H1 (cell line): Measurements from ENCODE around the gene ZDHHC24. TPM values are rescaled to one million over a fixed set of nuclear protein-coding genes. Genes with fewer than 3 reads are reported as not detected.

ENCODE experiments used
- CTCF ChIA-PET: fragments of 300-600 bp; sonication (Branson Sonifier 250); formaldehyde crosslinking; loops from one replicate; lab custom pipeline; 2021; ENCODE audit not compliant: partially characterized antibody; lab: Charles Lee
- POLR2A ChIA-PET: fragments of 300-600 bp; sonication (Branson Sonifier 250); formaldehyde crosslinking; loops from one replicate; lab custom pipeline; 2021; ENCODE audit warnings: inconsistent platforms; ENCODE audit not compliant: partially characterized antibody; lab: Charles Lee
- DNase-seq, 2 experiments: peaks; one replicate each; pipeline versions ENCODE4 v3.0.0 to v3.0.0-alpha.2; 2010 to 2022; ENCODE audit warnings: low spot score in 2 of 2, low read depth in 1 of 2, mixed read lengths in 1 of 2
- FAIRE-seq: peaks from 2 replicates; lab custom pipeline; 2011; peaks lifted over from hg19 to GRCh38; lab: Jason Lieb, UNC
- H2AFZ ChIP-seq: 2 replicates; pipeline ENCODE4 v1.8.1; 2012; ENCODE audit warnings: low read length, inconsistent platforms
- H2AK5ac ChIP-seq: 2 replicates; pipeline ENCODE4 v1.6.1; 2013; ENCODE audit warnings: low read depth, low read length
- H2BK120ac ChIP-seq: replicated peaks from 2 replicates; pipeline ENCODE3; 2013; ENCODE audit warnings: low read depth, low read length, inconsistent platforms
- H2BK12ac ChIP-seq: 2 replicates; pipeline ENCODE4 v1.6.1; 2013; ENCODE audit warnings: low read depth, low read length
- H2BK15ac ChIP-seq: 2 replicates; pipeline ENCODE4 v1.6.1; 2013; ENCODE audit warnings: low read length
- H2BK20ac ChIP-seq: 2 replicates; pipeline ENCODE4 v1.6.1; 2013; ENCODE audit warnings: low read length
- H2BK5ac ChIP-seq: 2 replicates; pipeline ENCODE4 v1.6.1; 2013; ENCODE audit warnings: low read depth, low read length
- H3K14ac ChIP-seq: 2 replicates; pipeline ENCODE4 v1.6.1; 2013; ENCODE audit warnings: inconsistent platforms; ENCODE audit not compliant: insufficient read length
- H3K18ac ChIP-seq: 2 replicates; pipeline ENCODE4 v1.6.1; 2013; ENCODE audit warnings: low read length; ENCODE audit errors: extremely low read depth
- H3K23ac ChIP-seq: 2 replicates; pipeline ENCODE4 v1.6.1; 2013; ENCODE audit warnings: inconsistent platforms; ENCODE audit not compliant: insufficient read length
- H3K23me2 ChIP-seq: 2 replicates; pipeline ENCODE4 v1.6.1; 2013; ENCODE audit warnings: low read depth, low read length
- H3K27ac ChIP-seq: 2 replicates; pipeline ENCODE4 v1.6.1; 2011; ENCODE audit warnings: low read depth, low read length, inconsistent platforms
- H3K27me3 ChIP-seq, 4 experiments: replicated peaks in 1 of 4; 1 replicate in 1 of 4; 2 replicates in 3 of 4; pipeline versions ENCODE4 v1.6.1 to v1.8.1; 2011 to 2013; ENCODE audit warnings: low read length in 3 of 4, mild to moderate bottlenecking in 3 of 4, inconsistent platforms in 2 of 4, mixed read lengths in 2 of 4, moderate library complexity in 1 of 4; ENCODE audit not compliant: control insufficient read depth in 3 of 4, insufficient read depth in 3 of 4; ENCODE audit errors: extremely low read depth in 1 of 4
- H3K36me3 ChIP-seq, 4 experiments: 2 replicates each; pipeline versions ENCODE4 v1.6.1 to v1.8.1; 2011 to 2013; ENCODE audit warnings: mild to moderate bottlenecking in 4 of 4, low read length in 3 of 4, moderate library complexity in 2 of 4, control low read depth in 1 of 4, inconsistent platforms in 1 of 4; ENCODE audit not compliant: insufficient read depth in 4 of 4, control insufficient read depth in 2 of 4
- H3K4ac ChIP-seq: replicated peaks from 2 replicates; pipeline ENCODE3; 2013; ENCODE audit warnings: low read length, low read depth, mixed read lengths, inconsistent platforms; ENCODE audit not compliant: insufficient read length
- H3K4me1 ChIP-seq, 4 experiments: replicated peaks in 1 of 4; 1 replicate in 1 of 4; 2 replicates in 3 of 4; pipeline versions ENCODE4 v1.6.1 to v1.8.1; 2011 to 2013; ENCODE audit warnings: low read length in 3 of 4, inconsistent platforms in 2 of 4, mixed read lengths in 1 of 4; ENCODE audit not compliant: insufficient read depth in 4 of 4, control insufficient read depth in 3 of 4
- H3K4me2 ChIP-seq, 2 experiments: 2 replicates each; pipeline versions ENCODE4 v1.6.1 to v1.8.1; 2011 to 2013; ENCODE audit warnings: low read depth in 2 of 2, low read length in 2 of 2, control low read depth in 1 of 2, inconsistent platforms in 1 of 2, mild to moderate bottlenecking in 1 of 2; ENCODE audit not compliant: insufficient read depth in 1 of 2
- H3K4me3 ChIP-seq, 4 experiments: fragments of 200-600, 300-600 bp in 1 of 4; sonication (generic), shearing (Covaris generic), sonication (Bioruptor Twin) in 1 of 4; 2 replicates each; pipeline versions ENCODE4 v1.5.1 to v1.8.1; 2011 to 2016; ENCODE audit warnings: low read length in 4 of 4, low read depth in 3 of 4, control low read depth in 2 of 4, inconsistent platforms in 2 of 4, mild to moderate bottlenecking in 2 of 4, mixed read lengths in 1 of 4, moderate library complexity in 1 of 4; ENCODE audit not compliant: insufficient read depth in 2 of 4; ENCODE audit errors: extremely low read depth in 1 of 4
- H3K56ac ChIP-seq: replicated peaks from 2 replicates; pipeline ENCODE3; 2013; ENCODE audit warnings: low read depth, mild to moderate bottlenecking, mixed read lengths, low read length, inconsistent platforms; ENCODE audit not compliant: insufficient read length
- H3K79me1 ChIP-seq: 2 replicates; pipeline ENCODE4 v1.6.1; 2013; ENCODE audit warnings: low read depth, low read length, control low read depth
- H3K79me2 ChIP-seq, 2 experiments: 2 replicates each; pipeline versions ENCODE4 v1.6.1 to v1.8.1; 2012 to 2013; ENCODE audit warnings: low read length in 2 of 2, mild to moderate bottlenecking in 2 of 2, inconsistent platforms in 1 of 2; ENCODE audit not compliant: insufficient read depth in 2 of 2, control insufficient read depth in 1 of 2
- H3K9ac ChIP-seq, 4 experiments: replicated peaks in 1 of 4; 1 replicate in 1 of 4; 2 replicates in 3 of 4; pipeline versions ENCODE4 v1.6.1 to v1.8.1; 2011 to 2013; ENCODE audit warnings: low read depth in 3 of 4, low read length in 3 of 4, control low read depth in 2 of 4, mild to moderate bottlenecking in 2 of 4, moderate library complexity in 2 of 4, inconsistent platforms in 1 of 4; ENCODE audit errors: extremely low read depth in 1 of 4
- H3K9me3 ChIP-seq, 2 experiments: 2 replicates each; pipeline versions ENCODE4 v1.6.1 to v1.8.1; 2012 to 2013; ENCODE audit warnings: mild to moderate bottlenecking in 2 of 2, moderate library complexity in 2 of 2, control low read depth in 1 of 2, inconsistent platforms in 1 of 2, low read depth in 1 of 2, low read length in 1 of 2, mixed read lengths in 1 of 2; ENCODE audit not compliant: insufficient read depth in 2 of 2
- H4K20me1 ChIP-seq, 2 experiments: replicated peaks in 1 of 2; 2 replicates each; pipeline versions ENCODE3 to v1.8.1; 2011 to 2013; ENCODE audit warnings: inconsistent platforms in 2 of 2, low read length in 2 of 2, mild to moderate bottlenecking in 1 of 2; ENCODE audit not compliant: insufficient read depth in 2 of 2, control insufficient read depth in 1 of 2
- H4K5ac ChIP-seq: 2 replicates; pipeline ENCODE4 v1.6.1; 2013; ENCODE audit warnings: low read length, low read depth, mixed read lengths, inconsistent platforms; ENCODE audit not compliant: insufficient read length
- H4K8ac ChIP-seq: 2 replicates; pipeline ENCODE4 v1.8.0; 2013; ENCODE audit warnings: mild to moderate bottlenecking, moderate library complexity, low read length, inconsistent platforms; ENCODE audit not compliant: insufficient read depth; ENCODE audit errors: extremely low read depth
- H4K91ac ChIP-seq: replicated peaks from 2 replicates; pipeline ENCODE3; 2013; ENCODE audit warnings: low read length, mixed read lengths, inconsistent platforms; ENCODE audit not compliant: insufficient read length
- CEBPB ChIP-seq: IDR thresholded peaks from 2 replicates; pipeline ENCODE4 v1.6.1; 2012; ENCODE audit warnings: low read depth, low read length
- ZNF274 ChIP-seq: IDR thresholded peaks from 2 replicates; pipeline ENCODE4 v1.7.0; 2012; ENCODE audit warnings: low read length, borderline replicate concordance; ENCODE audit errors: extremely low read depth
- WGBS, 2 experiments: shearing (Covaris generic) in 1 of 2; methylation state at CpG; one replicate each; pipeline versions ENCODE4 v1.1.6 to v1.1.7; 2013 to 2015; ENCODE audit warnings: low lambda C conversion rate in 2 of 2, mixed read lengths in 2 of 2, inconsistent platforms in 1 of 2, low coverage in 1 of 2, missing lambda C conversion rate in 1 of 2; ENCODE audit not compliant: insufficient replicate concordance in 2 of 2, insufficient coverage in 1 of 2, insufficient read length in 1 of 2; ENCODE audit errors: extremely low coverage in 1 of 2, missing lambda C conversion rate in 1 of 2; 5-methylcytosine and 5-hydroxymethylcytosine counted together
- polyA plus RNA-seq, 7 experiments: library from polyadenylated mRNA; depleted of rRNA in 3 of 7; stranded (reverse) in 5 of 7; unstranded in 2 of 7; fragments of >200 nt in 5 of 7; fragments of 200-250 nt in 2 of 7; gene quantifications; 1 replicate in 5 of 7; 2 replicates in 1 of 7; 4 replicates in 1 of 7; pipeline versions ENCODE4 v1.2.1 to v1.2.3, GENCODE V29; 2011 to 2013; ENCODE audit warnings: missing spikeins in 2 of 7, mixed read lengths in 2 of 7
- total RNA-seq: library from RNA; stranded (reverse); fragmentation: NEBNext Ultra II Directional; extraction: Animal tissue kit (Norgen Biotek cat#: 25700); gene quantifications from 2 replicates; pipeline ENCODE4 v1.2.1, GENCODE V29; 2021

ZDHHC24 gene
- total and polyA plus RNA-seq, 2 of the 8 experiments (the other 6 are each of a cell fraction or from before 2014, with no cell fraction given) = 8.4 to 9.7 TPM

DNA sequence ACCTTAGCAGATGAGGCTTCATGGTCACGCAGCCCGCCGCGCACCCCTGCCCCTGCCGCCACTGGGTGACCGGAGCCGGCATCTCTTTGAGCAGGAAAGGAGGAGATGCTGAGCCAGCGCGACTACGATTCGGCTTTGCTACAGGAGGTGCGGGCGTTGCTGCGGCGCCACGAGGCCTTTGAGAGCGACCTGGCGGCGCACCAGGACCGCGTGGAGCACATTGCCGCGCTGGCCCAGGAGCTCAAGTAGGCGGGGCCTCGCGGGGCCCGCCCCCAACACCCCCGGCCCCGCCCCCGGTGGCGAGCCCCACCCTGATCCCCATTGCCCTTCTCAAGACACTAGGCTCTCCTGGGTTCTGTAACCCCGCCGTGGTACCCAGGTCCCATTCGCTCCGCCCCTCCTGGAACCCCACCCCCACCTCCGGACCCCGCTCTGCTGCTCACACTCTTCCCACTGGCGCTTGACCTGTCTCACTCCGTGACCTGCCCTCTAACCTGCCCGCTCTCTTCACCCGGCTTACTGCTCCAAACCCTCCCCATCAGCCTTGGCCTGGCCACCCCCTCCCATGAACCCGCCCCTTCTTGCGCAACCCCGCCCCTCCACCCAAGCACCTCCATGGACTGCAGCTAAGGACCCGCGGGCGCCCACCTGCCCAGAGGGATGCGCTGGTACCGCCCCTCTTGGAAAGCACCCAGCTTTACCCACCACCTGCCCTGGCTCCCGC, 13.5 kb upstream of the ZDHHC24 start:
- CTCF ChIA-PET = interaction anchor here (0.6 to 1.7 kb wide), 3 partner anchors 11 to 68 kb away, joined by 3 to 7 read pairs (median 4); no protein-coding TSS in a partner anchor
- TF ChIP-seq CEBPB (peak; percentile 80), ZNF274 (no peak)

More for the DNA sequence above, 13.5 kb upstream of the ZDHHC24 start:
- no peaks in the 10 kb centered on the region for H3K79me1 ChIP-seq
- no peak overlapping the region for H3K18ac ChIP-seq
- no peak overlapping the region for H2BK20ac ChIP-seq
- H3K56ac ChIP-seq = no peak overlapping the region
- peaks cover 0 to 2% (median 0%) of the 10 kb centered on the region in 4 experiments; a peak in 1 of 7 replicates for H3K4me1 ChIP-seq
- H3K27me3 ChIP-seq = no peaks in the 10 kb centered on the region
- no peak overlapping the region for H4K8ac ChIP-seq
- H4K91ac ChIP-seq = no peak overlapping the region
- no peak overlapping the region; a peak in 1 of 7 replicates for H3K9ac ChIP-seq
- H3K27ac ChIP-seq = no peak overlapping the region
- no peak overlapping the region for H2AFZ ChIP-seq
- H3K36me3 ChIP-seq = peaks cover 25 to 63% (median 52%) of the 10 kb centered on the region in 4 experiments
- no peak overlapping the region for H3K23ac ChIP-seq
- H3K4me2 ChIP-seq = no peak overlapping the region
- POLR2A ChIA-PET = interaction anchor here (0.7 to 7.4 kb wide), 7 partner anchors 8 to 188 kb away, joined by 3 to 54 read pairs (median 5); partner anchors contain the start of genes ACTN3, CTSF, RBM14 and RBM4
- no peak overlapping the region for H2BK5ac ChIP-seq
- no peak overlapping the region for H2AK5ac ChIP-seq
- H2BK120ac ChIP-seq = no peak overlapping the region
- FAIRE-seq = no peak
- H3K4ac ChIP-seq = no peak overlapping the region
- peaks cover 0 to 5% of the 10 kb centered on the region in 2 experiments for H4K20me1 ChIP-seq
- H4K5ac ChIP-seq = no peak overlapping the region
- H3K14ac ChIP-seq = no peak overlapping the region
- no peak overlapping the region for H2BK15ac ChIP-seq
- H2BK12ac ChIP-seq = no peak overlapping the region
- no peaks in the 10 kb centered on the region for H3K23me2 ChIP-seq
- H3K79me2 ChIP-seq = no peaks in the 10 kb centered on the region
- no peaks in the 10 kb centered on the region for H3K9me3 ChIP-seq
- H3K4me3 ChIP-seq = no peak overlapping the region
- 90% methylated on average over 27 of the region's 50 CpGs; no CpG with 5 or more reads in 1 of the 2 experiments for WGBS, 2 experiments
- DNase-seq = no peak
